ENCODE data around the gene PNMA6F. TPM values are rescaled to one million over a fixed set of nuclear protein-coding genes. Genes with fewer than 3 reads are reported as not detected.

Gene PNMA6F
- total RNA-seq, 3 donors from 2014 or later = not detected

- Histone ChIP-seq H3K4me3 (no peak overlapping the region), H3K36me3 (ENCODE audit: low read depth) (no peaks in the 10 kb centered on the region), H3K9me3 (no peaks in the 10 kb centered on the region), H3K4me1 (ENCODE audit: low read depth) (no peaks in the 10 kb centered on the region)
- ATAC-seq (no peak), DNase-seq (no peak)
- intact Hi-C loops (cut with DNase I, micrococcal nuclease) = no loop called here
- no peak for TF ChIP-seq CTCF (IDR thresholded peaks at IDR 0.05)
Observed at GRCh38 chrX:153304988-153305736, 16.4 kb downstream of the PNMA6F start.

- intact Hi-C loops (cut with DNase I, micrococcal nuclease) = no loop called here
- Histone ChIP-seq H3K36me3 (ENCODE audit: low read depth) (no peaks in the 10 kb centered on the region), H3K9me3 (no peaks in the 10 kb centered on the region), H3K4me3 (no peak overlapping the region), H3K4me1 (ENCODE audit: low read depth) (no peaks in the 10 kb centered on the region)
- no peak for TF ChIP-seq CTCF (IDR thresholded peaks at IDR 0.05)
- no peak for ATAC-seq
- no peak for DNase-seq
Observed at GRCh38 chrX:153303276-153304262, 18.0 kb downstream of the PNMA6F start.

GRCh38 chrX:153302796-153303195 is 18.8 kb downstream of the PNMA6F start:
- no peak for ATAC-seq
- no peak for DNase-seq
- H3K4me1 ChIP-seq (ENCODE audit: low read depth) = no peaks in the 10 kb centered on the region
- intact Hi-C loops (cut with DNase I, micrococcal nuclease) = no loop called here
- TF ChIP-seq CTCF (IDR thresholded peaks at IDR 0.05) = no peak
- no peaks in the 10 kb centered on the region for H3K9me3 ChIP-seq
- no peak overlapping the region for H3K4me3 ChIP-seq
- no peaks in the 10 kb centered on the region for H3K36me3 ChIP-seq (ENCODE audit: low read depth)

GRCh38 chrX:153301746-153302145 is 19.8 kb downstream of the PNMA6F start:
- no peak for ATAC-seq
- intact Hi-C loops (cut with DNase I, micrococcal nuclease) = no loop called here
- no peak for DNase-seq

GRCh38 chrX:153299855-153300254 is 21.7 kb downstream of the PNMA6F start:
- no peaks in the 10 kb centered on the region for H3K4me1 ChIP-seq (ENCODE audit: low read depth)
- no peaks in the 10 kb centered on the region for H3K9me3 ChIP-seq
- no peaks in the 10 kb centered on the region for H3K36me3 ChIP-seq (ENCODE audit: low read depth)
- ATAC-seq (no peak), DNase-seq (no peak)
- intact Hi-C loops (cut with DNase I, micrococcal nuclease) = no loop called here
- no peak overlapping the region for H3K4me3 ChIP-seq
- TF ChIP-seq CTCF (IDR thresholded peaks at IDR 0.05) = no peak

More at GRCh38 chrX:153301746-153302145, 19.8 kb downstream of the PNMA6F start:
- Histone ChIP-seq H3K4me3 (no peak overlapping the region), H3K36me3 (ENCODE audit: low read depth) (no peaks in the 10 kb centered on the region), H3K9me3 (no peaks in the 10 kb centered on the region), H3K4me1 (ENCODE audit: low read depth) (no peaks in the 10 kb centered on the region)
- no peak for TF ChIP-seq CTCF (IDR thresholded peaks at IDR 0.05)

All from mucosa of descending colon (tissue), 3 donors.